KMS-11 (cell line): ENCODE data around the gene ADGRD1.

Source experiments
- H2AFZ ChIP-seq: fragments of 200-600 bp; sonication (generic); 2 replicates; pipeline ENCODE4 v1.6.1; 2016; ENCODE audit warnings: antibody characterized with exemption, mixed run types, low read depth
- H3K27ac ChIP-seq: fragments of 200-600 bp; sonication (generic); 2 replicates; pipeline ENCODE4 v1.6.1; 2016; ENCODE audit warnings: mild to moderate bottlenecking, mixed run types
- H3K27me3 ChIP-seq: fragments of 200-600 bp; sonication (generic); 2 replicates; pipeline ENCODE4 v1.6.1; 2017; ENCODE audit warnings: mild to moderate bottlenecking, low read depth, mixed run types, moderate library complexity; ENCODE audit not compliant: insufficient read depth
- H3K36me3 ChIP-seq: fragments of 200-600 bp; sonication (generic); 2 replicates; pipeline ENCODE4 v1.6.1; 2017; ENCODE audit warnings: mild to moderate bottlenecking, mixed run types; ENCODE audit not compliant: insufficient read depth
- H3K4me1 ChIP-seq: fragments of 200-600 bp; sonication (generic); 2 replicates; pipeline ENCODE4 v1.6.1; 2016; ENCODE audit warnings: mild to moderate bottlenecking, low read depth, mixed run types; ENCODE audit not compliant: poor library complexity, severe bottlenecking
- H3K4me2 ChIP-seq: fragments of 200-600 bp; sonication (generic); 2 replicates; pipeline ENCODE4 v1.7.0; 2016; ENCODE audit warnings: mild to moderate bottlenecking, mixed run types
- H3K4me3 ChIP-seq: fragments of 200-600 bp; sonication (generic); IDR thresholded peaks from 2 replicates; pipeline ENCODE4 v1.6.1; 2017; ENCODE audit warnings: low read depth, low read length, mixed read lengths; ENCODE audit not compliant: insufficient read depth
- H3K79me2 ChIP-seq: fragments of 200-600 bp; sonication (generic); 2 replicates; pipeline ENCODE4 v1.6.1; 2016; ENCODE audit warnings: low read depth, mixed run types; ENCODE audit not compliant: insufficient read depth
- H3K9ac ChIP-seq: fragments of 200-600 bp; sonication (generic); 2 replicates; pipeline ENCODE4 v1.6.1; 2016; ENCODE audit warnings: mild to moderate bottlenecking, mixed run types
- H4K20me1 ChIP-seq: fragments of 200-600 bp; sonication (generic); 2 replicates; pipeline ENCODE4 v1.6.1; 2016; ENCODE audit warnings: mild to moderate bottlenecking, mixed run types; ENCODE audit not compliant: insufficient read depth
- CTCF ChIP-seq: fragments of 200-600 bp; sonication (generic); conservative IDR thresholded peaks from 2 replicates; pipeline ENCODE4 v1.6.1; 2017; ENCODE audit warnings: low read depth, mild to moderate bottlenecking, antibody characterized with exemption, low read length, moderate library complexity, mixed read lengths

The ADGRD1 gene

GRCh38 chr12:131085816-131086591, 132.3 kb downstream of the ADGRD1 start:
- Histone ChIP-seq H3K27me3 (no peaks in the 10 kb centered on the region), H3K27ac (no peak overlapping the region), H3K4me2 (no peak overlapping the region), H3K79me2 (no peaks in the 10 kb centered on the region), H3K4me1 (no peaks in the 10 kb centered on the region), H3K4me3 (no peak overlapping the region), H3K36me3 (no peaks in the 10 kb centered on the region), H4K20me1 (no peaks in the 10 kb centered on the region), H3K9ac (no peak overlapping the region), H2AFZ (no peak overlapping the region)
- no peak for TF ChIP-seq CTCF

GRCh38 chr12:131087302-131087818, 133.7 kb downstream of the ADGRD1 start:
- no peak overlapping the region for H3K9ac ChIP-seq

GRCh38 chr12:131087991-131088700, 134.4 kb downstream of the ADGRD1 start:
- Histone ChIP-seq H3K36me3 (no peaks in the 10 kb centered on the region), H3K9ac (no peak overlapping the region), H3K4me1 (no peaks in the 10 kb centered on the region), H2AFZ (no peak overlapping the region), H4K20me1 (no peaks in the 10 kb centered on the region), H3K4me2 (no peak overlapping the region), H3K79me2 (no peaks in the 10 kb centered on the region), H3K4me3 (no peak overlapping the region), H3K27me3 (no peaks in the 10 kb centered on the region), H3K27ac (no peak overlapping the region)
- no peak for TF ChIP-seq CTCF

More at GRCh38 chr12:131087302-131087818, 133.7 kb downstream of the ADGRD1 start:
- no peak overlapping the region for H3K4me2 ChIP-seq
- no peak overlapping the region for H2AFZ ChIP-seq
- H3K27me3 ChIP-seq, result no peaks in the 10 kb centered on the region
- no peaks in the 10 kb centered on the region for H4K20me1 ChIP-seq
- H3K4me3 ChIP-seq, result no peak overlapping the region
- no peak overlapping the region for H3K27ac ChIP-seq
- TF ChIP-seq CTCF, result no peak
- no peaks in the 10 kb centered on the region for H3K36me3 ChIP-seq
- no peaks in the 10 kb centered on the region for H3K4me1 ChIP-seq
- no peaks in the 10 kb centered on the region for H3K79me2 ChIP-seq

- H3K4me1 ChIP-seq, result no peaks in the 10 kb centered on the region
- no peaks in the 10 kb centered on the region for H3K79me2 ChIP-seq
- no peak overlapping the region for H3K4me3 ChIP-seq
- no peak overlapping the region for H3K4me2 ChIP-seq
- H2AFZ ChIP-seq, result no peak overlapping the region
- H3K9ac ChIP-seq, result no peak overlapping the region
- no peak overlapping the region for H3K27ac ChIP-seq
- H4K20me1 ChIP-seq, result no peaks in the 10 kb centered on the region
- no peaks in the 10 kb centered on the region for H3K27me3 ChIP-seq
- TF ChIP-seq CTCF, result no peak
- no peaks in the 10 kb centered on the region for H3K36me3 ChIP-seq
Observed at GRCh38 chr12:131088701-131089530, 135.2 kb downstream of the ADGRD1 start.
